ENCODE results near the gene ZFHX3.
A peak's percentile ranks its signal among the peaks of the same experiment; 100 is the strongest.

The ZFHX3 gene

GRCh38 chr16:72890587-72890986 lies 157.3 kb downstream of the ZFHX3 start:
- no peak for DNase-seq (ENCODE audit: insufficient read length, low spot score)
- no peak for FAIRE-seq

GRCh38 chr16:72889616-72890582 lies 158.0 kb downstream of the ZFHX3 start:
- DNase-seq (ENCODE audit: insufficient read length, low spot score) (no peak), FAIRE-seq (no peak)

- FAIRE-seq: peak; percentile 48
These were observed 160.4 kb downstream of the ZFHX3 start for GRCh38 chr16:72887537-72887936.

GRCh38 chr16:72886346-72886974 lies 161.5 kb downstream of the ZFHX3 start:
- no peak for DNase-seq (ENCODE audit: insufficient read length, low spot score)
- FAIRE-seq: no peak

More at GRCh38 chr16:72887537-72887936, 160.4 kb downstream of the ZFHX3 start:
- DNase-seq (ENCODE audit: insufficient read length, low spot score): no peak

- DNase-seq (ENCODE audit: insufficient read length, low spot score): no peak
- no peak for FAIRE-seq
These were observed 163.4 kb downstream of the ZFHX3 start for GRCh38 chr16:72884573-72884972.

- DNase-seq (ENCODE audit: insufficient read length, low spot score): no peak
- FAIRE-seq: no peak
These were observed 163.9 kb downstream of the ZFHX3 start for GRCh38 chr16:72884037-72884436.

- FAIRE-seq (no peak), DNase-seq (ENCODE audit: insufficient read length, low spot score) (no peak)
These were observed 168.1 kb downstream of the ZFHX3 start for GRCh38 chr16:72879846-72880245.

GRCh38 chr16:72878301-72879269 lies 169.3 kb downstream of the ZFHX3 start:
- DNase-seq (ENCODE audit: insufficient read length, low spot score) (peak; percentile 55), FAIRE-seq (no peak)

- DNase-seq (ENCODE audit: insufficient read length, low spot score) (peak; percentile 93), FAIRE-seq (peak; percentile 78)
These were observed 170.4 kb downstream of the ZFHX3 start for GRCh38 chr16:72877374-72878028.

GRCh38 chr16:72876981-72877373 lies 171.0 kb downstream of the ZFHX3 start:
- FAIRE-seq (no peak), DNase-seq (ENCODE audit: insufficient read length, low spot score) (no peak)

GRCh38 chr16:72876221-72876620 lies 171.7 kb downstream of the ZFHX3 start:
- no peak for FAIRE-seq
- DNase-seq (ENCODE audit: insufficient read length, low spot score): no peak

- no peak for FAIRE-seq
- DNase-seq (ENCODE audit: insufficient read length, low spot score): no peak
These were observed 172.5 kb downstream of the ZFHX3 start for GRCh38 chr16:72875291-72876031.

- no peak for FAIRE-seq
These were observed 174.1 kb downstream of the ZFHX3 start for GRCh38 chr16:72873853-72874252.

GRCh38 chr16:72873044-72873443 lies 174.9 kb downstream of the ZFHX3 start:
- FAIRE-seq: no peak
- no peak for DNase-seq (ENCODE audit: insufficient read length, low spot score)

More at GRCh38 chr16:72873853-72874252, 174.1 kb downstream of the ZFHX3 start:
- DNase-seq (ENCODE audit: insufficient read length, low spot score): no peak

- FAIRE-seq (no peak), DNase-seq (ENCODE audit: insufficient read length, low spot score) (no peak)
These were observed 182.1 kb downstream of the ZFHX3 start for GRCh38 chr16:72865835-72866234.

- FAIRE-seq: no peak
- DNase-seq (ENCODE audit: insufficient read length, low spot score): no peak
These were observed 182.7 kb downstream of the ZFHX3 start for GRCh38 chr16:72865258-72865657.

- DNase-seq (ENCODE audit: insufficient read length, low spot score): no peak
- no peak for FAIRE-seq
These were observed 183.6 kb downstream of the ZFHX3 start for GRCh38 chr16:72864130-72864833.

- DNase-seq (ENCODE audit: insufficient read length, low spot score) (no peak), FAIRE-seq (no peak)
These were observed 185.8 kb downstream of the ZFHX3 start for GRCh38 chr16:72862090-72862489.

Measured in HTR-8/SVneo (cell line).